ENCODE data around the gene ARRDC4.
"Not testable (repeated sequence)": the region's sequence is repeated elsewhere in the genome, so short reads cannot be mapped to it uniquely, and the experiment has no call there.

Gene ARRDC4

GRCh38 chr15:97981058-97981457, 20.6 kb downstream of the ARRDC4 start:
- Histone ChIP-seq H3K9me2 (replicated peaks; ENCODE audit: low read depth, low read length) (no peaks in the 10 kb centered on the region), H4K20me1 (ENCODE audit: insufficient read depth, low read length, poor library complexity, severe bottlenecking) (no peaks in the 10 kb centered on the region), H3K79me2 (ENCODE audit: insufficient read depth, low read length) (no peaks in the 10 kb centered on the region), H3K36me3 (ENCODE audit: insufficient read depth, low read length) (no peaks in the 10 kb centered on the region), H2AFZ (ENCODE audit: low read length) (no peak overlapping the region), H3K9ac (ENCODE audit: low read depth, low read length, poor library complexity, severe bottlenecking) (no peak overlapping the region), H3F3A (ENCODE audit: low read depth) (no peaks in the 10 kb centered on the region), H3K27me3 (ENCODE audit: insufficient read depth, low read length, poor library complexity, severe bottlenecking) (no peaks in the 10 kb centered on the region), H3K9me3 (ENCODE audit: insufficient read depth, low read depth, low read length) (no peaks in the 10 kb centered on the region; the same call in 1 of the 2 replicates), H3K4me2 (ENCODE audit: low read depth, low read length, poor library complexity, severe bottlenecking) (no peak overlapping the region), H3K4me1 (ENCODE audit: insufficient read depth, low read length, poor library complexity, severe bottlenecking) (peaks cover 24% of the 10 kb centered on the region), H3K4me3 (ENCODE audit: low read length, poor library complexity, severe bottlenecking) (no peak overlapping the region)
- TF ChIP-seq EZH2phosphoT487 (IDR thresholded peaks at IDR 0.05; ENCODE audit: borderline replicate concordance): no peak
- TF ChIP-seq CTCF (conservative IDR thresholded peaks at IDR 0.05; ENCODE audit: low read length): no peak

GRCh38 chr15:97981758-97982157, 21.3 kb downstream of the ARRDC4 start:
- no peak overlapping the region for H3K4me3 ChIP-seq (ENCODE audit: low read length, poor library complexity, severe bottlenecking)
- peaks cover 24% of the 10 kb centered on the region for H3K4me1 ChIP-seq (ENCODE audit: insufficient read depth, low read length, poor library complexity, severe bottlenecking)
- no peak overlapping the region for H3K4me2 ChIP-seq (ENCODE audit: low read depth, low read length, poor library complexity, severe bottlenecking)
- no peaks in the 10 kb centered on the region for H3K36me3 ChIP-seq (ENCODE audit: insufficient read depth, low read length)
- no peaks in the 10 kb centered on the region for H3K79me2 ChIP-seq (ENCODE audit: insufficient read depth, low read length)
- H2AFZ ChIP-seq (ENCODE audit: low read length): no peak overlapping the region
- H3F3A ChIP-seq (ENCODE audit: low read depth): no peaks in the 10 kb centered on the region
- no peak overlapping the region for H3K9ac ChIP-seq (ENCODE audit: low read depth, low read length, poor library complexity, severe bottlenecking)
- H3K27me3 ChIP-seq (ENCODE audit: insufficient read depth, low read length, poor library complexity, severe bottlenecking): no peaks in the 10 kb centered on the region
- no peaks in the 10 kb centered on the region for H4K20me1 ChIP-seq (ENCODE audit: insufficient read depth, low read length, poor library complexity, severe bottlenecking)
- no peaks in the 10 kb centered on the region; the same call in 1 of the 2 replicates for H3K9me3 ChIP-seq (ENCODE audit: insufficient read depth, low read depth, low read length)
- no peak for TF ChIP-seq EZH2phosphoT487 (IDR thresholded peaks at IDR 0.05; ENCODE audit: borderline replicate concordance)
- no peaks in the 10 kb centered on the region for H3K9me2 ChIP-seq (replicated peaks; ENCODE audit: low read depth, low read length)

GRCh38 chr15:97984157-97984556, 23.7 kb downstream of the ARRDC4 start:
- H3K27me3 ChIP-seq (ENCODE audit: insufficient read depth, low read length, poor library complexity, severe bottlenecking): no peaks in the 10 kb centered on the region
- H3K9me2 ChIP-seq (replicated peaks; ENCODE audit: low read depth, low read length): no peaks in the 10 kb centered on the region
- no peaks in the 10 kb centered on the region for H3K36me3 ChIP-seq (ENCODE audit: insufficient read depth, low read length)
- no peak overlapping the region for H3K9ac ChIP-seq (ENCODE audit: low read depth, low read length, poor library complexity, severe bottlenecking)
- H3K4me3 ChIP-seq (ENCODE audit: low read length, poor library complexity, severe bottlenecking): no peak overlapping the region
- no peak overlapping the region for H3K4me2 ChIP-seq (ENCODE audit: low read depth, low read length, poor library complexity, severe bottlenecking)
- no peaks in the 10 kb centered on the region for H3F3A ChIP-seq (ENCODE audit: low read depth)
- H3K79me2 ChIP-seq (ENCODE audit: insufficient read depth, low read length): no peaks in the 10 kb centered on the region
- peaks cover 13% of the 10 kb centered on the region for H3K4me1 ChIP-seq (ENCODE audit: insufficient read depth, low read length, poor library complexity, severe bottlenecking)
- TF ChIP-seq CTCF (conservative IDR thresholded peaks at IDR 0.05; ENCODE audit: low read length) (no peak), EZH2phosphoT487 (IDR thresholded peaks at IDR 0.05; ENCODE audit: borderline replicate concordance) (no peak)
- no peak overlapping the region for H2AFZ ChIP-seq (ENCODE audit: low read length)
- no peaks in the 10 kb centered on the region for H4K20me1 ChIP-seq (ENCODE audit: insufficient read depth, low read length, poor library complexity, severe bottlenecking)
- H3K9me3 ChIP-seq (ENCODE audit: insufficient read depth, low read depth, low read length): peaks cover 5% of the 10 kb centered on the region; the same call in 1 of the 2 replicates

GRCh38 chr15:97985979-97986378, 25.5 kb downstream of the ARRDC4 start:
- not testable (repeated sequence) for H3K4me2 ChIP-seq (ENCODE audit: low read depth, low read length, poor library complexity, severe bottlenecking)

More at GRCh38 chr15:97985979-97986378, 25.5 kb downstream of the ARRDC4 start:
- H3K9me3 ChIP-seq (ENCODE audit: insufficient read depth, low read depth, low read length); H3K4me1 ChIP-seq (ENCODE audit: insufficient read depth, low read length, poor library complexity, severe bottlenecking); H3K9me2 ChIP-seq (replicated peaks; ENCODE audit: low read depth, low read length); H3K4me3 ChIP-seq (ENCODE audit: low read length, poor library complexity, severe bottlenecking); H3K27me3 ChIP-seq (ENCODE audit: insufficient read depth, low read length, poor library complexity, severe bottlenecking); H3K79me2 ChIP-seq (ENCODE audit: insufficient read depth, low read length); H3F3A ChIP-seq (ENCODE audit: low read depth); H3K36me3 ChIP-seq (ENCODE audit: insufficient read depth, low read length); H4K20me1 ChIP-seq (ENCODE audit: insufficient read depth, low read length, poor library complexity, severe bottlenecking); H2AFZ ChIP-seq (ENCODE audit: low read length); H3K9ac ChIP-seq (ENCODE audit: low read depth, low read length, poor library complexity, severe bottlenecking): not testable (repeated sequence)
